ENCODE data around the gene LYST.

Gene LYST

DNA sequence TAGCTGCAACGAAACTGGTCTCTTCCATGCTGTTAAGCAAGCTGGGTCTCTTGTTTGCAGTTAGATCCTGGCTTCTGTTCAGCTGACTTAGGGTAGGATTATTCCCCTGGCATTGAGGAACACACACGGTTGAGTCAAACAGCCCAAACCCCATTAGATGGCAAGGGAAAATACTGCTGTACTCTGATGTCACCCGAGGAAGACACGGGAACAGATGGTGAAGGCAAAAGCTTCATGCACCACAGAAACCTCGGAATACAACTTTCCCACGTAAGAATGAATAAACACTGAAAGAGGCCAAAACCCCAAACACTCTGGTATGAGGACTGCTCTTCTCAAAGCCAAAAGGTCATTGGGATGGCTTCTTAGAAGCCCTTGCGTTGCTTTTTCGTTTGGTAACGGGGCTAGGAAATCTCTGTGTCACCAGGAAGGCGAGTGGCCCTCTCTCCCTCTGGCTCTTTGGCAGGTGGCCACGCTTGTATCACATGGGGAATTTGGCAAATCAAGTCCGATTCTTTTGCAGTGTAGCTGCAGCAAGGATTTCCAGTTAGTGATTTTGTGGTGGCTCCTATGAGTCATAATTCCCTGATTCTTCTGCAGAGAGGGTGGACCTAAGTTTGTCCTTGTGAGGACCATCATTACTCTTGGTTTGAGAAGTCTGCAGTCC, 16.7 kb upstream of the LYST start:
- DNase-seq: no peak

DNA sequence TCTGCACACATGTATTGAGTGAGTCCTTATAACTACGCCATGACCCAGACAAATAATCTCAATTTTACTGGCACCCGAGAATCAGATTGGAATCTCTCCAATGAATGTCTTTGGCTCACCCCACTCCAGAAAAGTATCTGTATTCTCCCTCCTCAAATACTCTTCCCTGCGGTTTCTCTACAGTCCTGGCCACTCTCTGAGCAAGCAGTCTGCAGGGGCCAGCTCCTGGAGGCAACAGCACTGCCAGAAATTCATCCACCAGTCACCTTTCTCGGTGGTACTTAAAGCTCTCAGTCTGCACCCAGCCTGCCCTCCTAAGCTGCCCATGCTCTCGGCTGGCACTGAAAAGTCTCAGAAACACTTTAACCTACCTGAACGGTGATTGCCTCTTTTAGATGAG, 16.1 kb upstream of the LYST start:
- no peak for DNase-seq

DNA sequence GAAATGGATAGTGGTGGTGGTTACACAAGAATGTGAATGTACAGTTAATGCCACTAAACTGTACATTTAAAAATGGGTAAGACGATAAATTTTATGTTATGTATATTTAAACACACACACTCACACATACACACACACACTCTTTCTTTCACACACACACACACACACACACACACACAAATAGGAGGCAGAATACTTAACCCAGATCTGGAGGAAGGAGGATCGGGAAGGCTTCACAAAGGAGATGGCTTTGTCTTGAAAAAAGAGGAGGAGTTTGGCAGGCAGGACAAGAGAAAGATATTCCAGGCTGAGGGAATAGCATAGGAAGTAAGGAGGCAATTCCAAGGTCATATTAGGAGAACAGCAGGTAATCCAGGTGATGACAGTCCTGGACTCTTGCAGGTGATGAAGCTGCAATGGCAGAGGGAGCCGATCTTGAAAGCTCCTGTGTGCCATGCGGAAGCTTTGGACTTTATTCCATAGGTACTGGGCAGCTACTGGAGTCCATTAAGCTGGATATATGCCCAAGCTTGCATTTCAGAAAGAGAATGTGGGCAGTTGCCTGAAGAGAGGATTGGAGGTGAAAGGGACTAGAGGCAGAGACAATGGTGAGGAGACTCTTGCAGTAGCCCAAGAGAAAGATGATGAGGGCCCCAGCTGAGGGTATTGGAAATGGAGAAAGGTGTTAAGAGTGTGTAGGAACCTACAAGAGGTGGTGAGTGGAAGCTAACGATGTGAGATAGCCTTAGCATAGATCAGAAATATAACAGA, 15.4 kb upstream of the LYST start:
- no peak for DNase-seq

DNA sequence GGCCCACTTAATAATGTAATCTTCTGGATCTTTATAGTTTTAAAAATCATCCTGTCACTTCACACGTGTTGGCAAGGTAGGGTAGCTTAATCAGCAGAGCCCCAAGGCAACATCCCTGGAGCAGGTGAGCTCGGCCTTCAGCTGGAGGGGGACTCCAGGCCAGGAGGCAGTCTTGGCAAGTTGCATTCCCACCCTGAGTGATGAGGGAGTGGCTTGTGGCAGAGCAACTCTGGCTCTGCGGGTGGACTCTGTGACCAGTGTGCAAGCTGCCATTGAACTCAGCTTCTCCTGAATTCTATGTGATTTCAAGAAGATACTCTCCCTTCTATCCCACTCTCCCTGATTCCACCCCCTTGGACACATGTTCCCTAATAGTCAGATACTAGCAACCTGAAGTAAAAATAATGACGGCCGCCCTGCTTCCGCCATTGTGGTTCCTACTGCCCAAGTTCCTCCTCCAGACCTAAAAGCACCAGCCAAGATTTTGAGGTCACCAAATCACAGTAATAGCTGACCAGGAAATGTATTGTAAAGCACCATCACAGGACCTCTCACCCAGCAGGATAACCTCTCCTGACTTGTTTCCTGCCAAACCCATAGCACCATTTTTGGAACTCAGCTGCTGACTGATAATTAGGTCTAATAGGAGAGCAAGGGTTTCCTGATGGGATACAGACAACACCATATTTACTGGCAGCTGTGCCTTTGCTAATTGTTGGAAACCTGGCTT, 11.5 kb upstream of the LYST start:
- DNase-seq: no peak

DNA sequence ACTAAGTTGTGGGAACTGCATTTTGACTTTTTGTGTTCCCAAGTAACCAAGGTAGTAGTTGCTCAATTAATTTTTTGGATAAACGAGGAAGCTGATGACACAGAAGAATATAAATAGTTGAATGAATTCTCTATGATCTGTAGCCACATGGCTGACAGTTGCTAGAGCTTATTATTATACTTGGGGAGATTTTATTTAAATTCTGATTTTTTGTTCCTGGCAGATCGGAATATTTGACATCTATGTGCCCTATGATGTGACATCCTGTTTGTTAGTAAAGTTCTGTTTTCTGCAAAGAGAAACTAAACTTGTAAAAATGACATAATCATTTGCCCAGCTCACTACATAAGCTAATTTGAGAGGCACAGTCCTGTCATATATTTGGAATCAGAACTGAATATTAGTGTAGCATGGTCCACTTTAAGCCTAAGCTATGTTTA, 9.7 kb upstream of the LYST start:
- DNase-seq: no peak

DNA sequence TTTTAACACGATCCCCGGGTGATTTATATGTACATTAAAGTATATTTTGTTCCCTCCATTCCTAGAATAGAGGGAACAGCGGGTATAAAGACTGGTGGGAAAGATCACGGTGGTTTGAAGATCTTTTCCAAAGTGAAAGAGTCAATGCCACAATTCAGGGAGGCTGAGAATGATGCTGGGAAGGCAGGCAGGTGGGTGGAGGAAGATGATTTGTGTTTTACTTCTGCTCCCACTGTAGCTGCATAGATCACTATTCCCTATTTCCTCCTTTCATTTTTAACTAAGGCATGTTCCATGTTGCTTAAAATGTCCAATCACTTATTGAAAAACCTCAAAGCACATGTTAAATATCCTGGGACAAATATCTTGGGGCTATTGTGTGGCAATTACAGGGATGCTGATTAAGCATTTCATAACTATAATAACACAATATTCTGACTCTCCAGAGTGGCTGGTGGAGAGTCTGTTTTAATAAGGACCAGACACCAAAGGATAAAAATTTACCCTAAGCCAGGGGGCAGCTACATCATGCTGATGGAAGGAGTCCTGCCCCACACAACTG, 8.4 kb upstream of the LYST start:
- no peak for DNase-seq

DNA sequence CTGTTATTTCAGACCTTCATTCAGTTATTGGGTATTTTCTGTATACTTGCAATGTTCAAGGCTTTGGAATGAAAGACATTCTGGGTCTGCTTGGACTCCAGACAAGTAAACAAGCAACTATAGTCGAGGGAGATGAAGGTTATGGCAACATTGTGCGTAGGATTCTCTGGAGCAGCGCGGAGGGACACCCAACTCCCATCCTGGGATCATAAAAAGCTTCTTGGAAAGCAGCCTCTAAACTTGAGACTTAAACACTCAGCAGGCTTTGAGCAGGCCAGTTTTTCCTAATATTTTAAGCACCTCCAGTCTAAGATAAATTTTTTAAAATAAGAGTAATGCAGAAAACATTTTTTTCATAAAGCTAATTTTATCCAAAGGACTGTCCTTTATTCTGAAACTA, 7.6 kb upstream of the LYST start:
- DNase-seq: no peak

DNA sequence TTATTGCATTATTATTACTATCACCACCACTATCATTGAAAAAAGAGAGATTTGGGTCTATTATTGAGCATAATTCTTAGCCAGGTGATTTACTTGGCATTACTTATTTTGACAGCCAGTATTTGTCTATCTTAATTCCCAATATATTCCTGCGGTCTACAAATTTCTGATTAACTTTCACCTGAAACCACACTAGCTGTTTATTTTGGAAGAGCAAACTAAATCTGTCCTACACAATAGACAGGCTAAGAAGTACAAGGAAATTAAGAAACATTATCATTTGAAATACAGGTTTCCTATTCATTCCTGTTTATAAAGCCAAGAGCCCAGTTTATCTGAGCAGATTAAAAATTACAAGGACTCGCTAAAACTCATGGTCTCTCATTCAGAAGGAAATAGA, 6.9 kb upstream of the LYST start:
- DNase-seq: no peak

DNA sequence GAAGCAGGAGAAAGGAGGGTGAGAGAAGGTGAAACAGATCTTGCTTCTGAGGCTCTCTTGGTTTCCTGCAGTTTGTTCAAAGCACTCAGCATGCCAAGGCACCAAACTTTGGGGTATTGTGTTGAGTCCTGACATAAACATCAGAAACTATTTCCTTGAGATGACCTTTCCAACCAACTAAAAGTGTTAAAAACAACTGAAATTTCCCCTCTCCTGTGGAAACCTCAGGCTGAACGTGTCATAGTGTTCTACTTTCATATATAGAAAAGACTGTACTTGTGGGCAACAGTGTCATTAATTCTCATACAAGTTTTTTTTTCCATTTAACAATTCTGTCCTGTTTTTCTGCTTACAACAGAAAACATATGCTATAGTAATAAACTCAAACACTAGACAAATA, 6.3 kb upstream of the LYST start:
- no peak for DNase-seq

DNA sequence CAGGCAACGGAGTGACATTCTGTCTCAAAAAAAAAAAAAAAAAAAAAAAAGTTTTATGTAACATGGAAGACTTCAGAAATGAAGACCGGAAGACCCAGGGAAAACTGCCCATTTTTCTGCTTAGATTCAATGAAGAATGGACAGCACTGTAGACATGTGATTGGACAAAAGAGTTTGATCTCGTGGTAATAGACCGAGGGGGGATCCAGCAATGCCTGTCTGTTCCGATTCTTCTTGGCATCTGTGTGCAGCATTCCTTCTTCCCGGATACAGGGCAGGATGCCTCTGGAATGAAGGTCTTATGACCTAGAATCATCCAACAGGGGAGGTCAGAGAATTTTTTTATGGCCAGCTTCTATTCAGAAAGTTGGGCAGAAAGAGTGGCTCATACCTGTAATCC, 5.6 kb upstream of the LYST start:
- no peak for DNase-seq

DNA sequence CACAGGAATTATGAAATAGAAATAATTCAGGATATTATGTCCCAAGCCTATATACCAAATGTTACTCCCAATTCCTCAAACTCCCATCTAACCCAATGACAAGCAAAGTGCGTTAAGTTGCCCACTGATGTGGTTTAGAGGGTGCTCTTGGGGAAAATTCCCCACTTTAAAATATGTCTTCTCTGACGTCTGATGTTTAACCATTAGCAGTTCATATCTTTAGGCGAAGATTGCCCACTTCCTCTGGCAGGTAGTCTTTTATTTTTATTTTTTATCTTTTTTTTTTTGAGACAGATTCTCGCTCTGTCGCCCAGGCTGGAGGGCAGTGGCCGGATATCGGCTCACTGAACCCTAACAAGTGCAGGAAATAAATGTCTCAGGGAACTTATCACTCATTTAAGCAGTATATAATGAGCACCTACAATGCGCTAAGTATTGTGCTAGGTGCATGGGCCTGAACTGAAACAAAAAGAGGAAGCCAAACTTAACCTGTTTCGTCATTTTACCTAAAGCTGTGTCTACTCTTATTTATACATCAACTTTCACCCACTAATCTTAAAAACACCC, 1.3 kb upstream of the LYST start:
- no peak for DNase-seq

DNA sequence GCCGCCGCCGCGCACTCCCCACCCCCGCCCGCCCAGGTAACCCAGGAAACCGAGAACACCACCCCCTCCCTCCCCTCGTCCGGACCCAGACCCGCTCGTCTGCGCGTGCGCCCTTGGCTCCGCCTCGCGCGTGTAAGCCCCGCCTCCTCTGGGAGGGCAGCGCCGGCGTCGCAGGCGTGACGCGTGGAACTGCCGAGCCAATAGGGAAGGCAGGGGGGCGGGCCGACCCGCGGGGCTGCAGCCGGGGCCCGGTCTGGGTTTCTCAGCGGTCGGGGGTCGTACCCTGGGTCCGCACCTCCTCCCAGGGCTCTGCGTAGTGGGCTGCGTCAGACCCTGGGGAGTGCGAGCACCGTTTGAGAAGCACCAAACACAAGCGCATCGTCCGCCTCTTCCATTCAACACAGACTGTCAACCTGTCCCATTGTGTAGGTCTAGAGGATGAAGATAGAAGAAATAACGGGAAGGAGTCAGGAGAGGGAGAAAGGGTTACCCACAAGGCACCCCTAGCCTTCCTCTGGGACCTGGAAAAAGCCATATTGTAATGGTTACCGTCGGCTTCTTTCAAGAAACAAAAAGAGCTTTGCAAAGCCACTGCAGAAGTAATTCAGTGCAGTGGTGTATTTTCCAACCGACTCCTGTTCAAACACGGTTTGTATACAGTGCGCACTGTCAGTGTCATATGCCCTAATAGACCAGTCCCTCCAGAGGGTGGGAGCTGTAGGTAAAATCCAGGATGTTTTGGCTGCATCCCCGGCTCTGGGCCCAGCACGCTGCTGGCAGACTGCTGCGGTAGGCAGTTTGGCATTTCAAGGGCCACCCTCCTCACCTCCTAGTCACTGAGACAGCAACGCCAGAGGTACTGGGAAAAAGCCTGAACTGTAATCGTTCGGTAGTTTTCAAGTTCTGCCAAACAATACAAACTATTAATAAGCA, 473 bp upstream of the LYST start:
- peak; percentile 68 for DNase-seq

DNA sequence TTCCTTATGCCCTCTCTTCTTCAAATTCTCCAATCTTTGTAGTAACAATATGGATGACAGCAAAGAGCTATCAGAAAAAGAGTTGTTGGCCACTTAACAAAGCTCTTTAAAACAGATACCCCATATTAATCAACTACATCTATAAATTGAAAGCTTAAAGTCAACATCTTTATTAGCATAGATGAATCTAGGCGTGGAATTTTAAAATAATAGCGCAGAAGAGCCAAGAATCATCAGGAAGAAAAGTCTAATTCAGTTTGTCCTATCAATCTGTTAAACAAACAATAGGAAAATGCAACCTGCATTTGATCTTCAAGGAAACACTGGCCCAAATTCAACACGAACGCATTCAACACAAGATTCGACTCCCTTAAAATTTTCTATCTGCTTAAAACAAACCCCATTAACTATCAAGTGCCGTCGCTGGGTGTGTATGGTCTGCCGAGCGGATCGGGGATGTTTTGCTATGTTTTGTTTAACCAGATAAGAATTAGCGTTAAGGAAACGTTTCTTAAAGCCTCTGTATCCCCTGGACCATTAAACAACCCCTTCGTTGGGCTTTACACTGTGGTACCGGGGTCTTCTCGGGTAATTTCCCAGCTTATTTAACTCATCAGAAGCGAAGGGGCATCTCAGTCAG, 1.0 kb downstream of the LYST start:
- no peak for DNase-seq

DNA sequence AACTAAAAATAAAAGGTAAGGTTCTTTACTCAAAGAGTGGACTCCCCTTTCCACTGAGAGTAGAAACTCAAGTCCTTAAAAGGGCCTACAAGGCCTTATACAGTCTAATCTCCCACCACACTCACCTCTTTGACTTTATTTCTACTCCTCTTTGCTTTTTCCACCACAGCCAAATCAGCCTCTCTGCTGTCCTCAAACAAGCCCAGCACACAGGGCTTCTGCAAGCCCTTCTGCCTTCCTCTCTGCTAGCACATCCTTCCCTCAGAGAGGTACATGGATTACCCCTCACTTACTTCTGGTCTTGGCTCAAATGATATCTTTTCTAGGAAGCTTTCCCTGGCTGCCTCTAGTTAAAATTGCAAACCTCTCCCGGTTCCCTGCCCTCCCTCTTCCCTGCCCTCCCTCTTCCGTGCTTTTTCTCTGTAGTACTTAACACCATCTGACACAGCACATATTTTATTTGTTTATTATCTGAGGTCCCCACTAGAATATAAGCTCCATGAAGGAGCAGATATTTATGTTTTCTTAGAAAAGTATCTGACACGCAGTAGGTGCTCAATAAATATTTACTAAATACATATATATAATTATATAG, 1.7 kb downstream of the LYST start:
- DNase-seq: no peak

DNA sequence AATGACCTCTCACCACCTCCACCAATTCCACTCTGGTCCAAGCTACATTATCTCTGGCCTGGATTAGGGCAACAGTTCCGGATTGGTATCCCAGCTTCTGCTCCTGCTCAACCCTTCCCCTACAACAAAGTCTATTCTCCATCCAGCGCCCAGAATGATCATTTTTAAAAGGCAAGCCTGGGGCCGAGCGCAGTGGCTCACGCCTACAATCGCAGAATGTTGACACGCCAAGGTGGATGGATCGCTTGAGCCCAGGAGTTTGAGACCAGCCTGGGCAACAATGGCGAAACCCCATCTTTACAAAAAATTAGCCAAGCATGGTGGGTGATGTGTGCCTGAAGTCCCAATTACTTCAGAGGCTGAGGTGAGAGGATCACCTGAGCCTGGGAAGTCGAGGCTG, 2.2 kb downstream of the LYST start:
- no peak for DNase-seq

DNA sequence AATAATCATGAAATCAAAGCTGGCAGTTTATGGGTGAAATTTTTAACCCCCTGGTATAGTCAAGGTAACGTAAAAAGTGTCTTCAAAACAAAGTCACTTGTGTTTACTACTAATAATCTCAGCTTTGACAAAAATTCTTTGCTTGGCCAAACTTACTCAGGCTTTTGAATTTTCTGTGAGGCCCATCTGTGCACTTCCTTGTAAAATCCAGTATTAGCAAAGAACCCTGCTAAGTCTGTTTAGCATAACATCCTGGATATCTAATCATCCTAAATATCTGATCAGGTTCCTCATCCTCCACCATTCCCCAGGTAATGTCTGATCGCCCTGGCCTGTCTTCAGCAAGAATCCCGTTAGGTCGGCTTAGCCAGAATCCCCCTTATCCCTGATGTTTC, 3.0 kb downstream of the LYST start:
- no peak for DNase-seq

DNA sequence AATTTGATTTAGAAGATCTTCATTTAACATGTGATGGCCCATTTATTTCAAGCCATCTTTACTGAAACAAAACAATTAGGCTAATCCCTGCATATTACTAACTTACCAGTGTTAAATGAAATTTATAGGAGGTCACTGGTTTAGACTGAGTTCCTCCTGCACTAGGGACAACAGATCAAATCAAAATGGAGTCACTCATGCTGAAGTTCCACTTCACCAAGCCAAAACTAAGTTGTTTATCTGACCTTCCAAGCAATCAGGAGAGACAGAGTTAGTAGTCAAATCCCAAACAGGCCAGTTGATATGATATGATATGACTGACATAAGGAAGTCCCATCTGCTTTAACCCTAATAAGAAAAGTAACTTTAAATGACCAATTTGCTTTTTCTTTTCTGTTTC, 4.8 kb downstream of the LYST start:
- no peak for DNase-seq

DNA sequence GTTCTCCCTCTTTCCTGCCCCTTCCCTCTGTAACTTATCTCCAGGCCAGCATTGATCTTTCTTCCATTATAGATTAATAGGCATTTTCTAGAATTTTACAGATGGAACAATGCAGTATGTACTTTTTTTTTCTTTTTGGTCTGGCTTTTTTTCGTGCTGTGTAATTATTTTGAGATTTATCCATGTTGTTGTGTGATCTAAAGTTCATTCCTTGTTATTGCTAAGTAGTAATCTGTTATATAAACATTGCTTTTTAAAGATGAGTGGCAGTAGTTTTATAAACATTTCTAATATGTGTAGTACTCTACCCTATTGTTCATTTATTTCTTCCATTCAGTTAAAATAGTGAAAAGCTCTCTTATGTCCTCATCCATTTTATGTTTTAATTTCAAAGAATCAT, 5.9 kb downstream of the LYST start:
- DNase-seq: no peak

DNA sequence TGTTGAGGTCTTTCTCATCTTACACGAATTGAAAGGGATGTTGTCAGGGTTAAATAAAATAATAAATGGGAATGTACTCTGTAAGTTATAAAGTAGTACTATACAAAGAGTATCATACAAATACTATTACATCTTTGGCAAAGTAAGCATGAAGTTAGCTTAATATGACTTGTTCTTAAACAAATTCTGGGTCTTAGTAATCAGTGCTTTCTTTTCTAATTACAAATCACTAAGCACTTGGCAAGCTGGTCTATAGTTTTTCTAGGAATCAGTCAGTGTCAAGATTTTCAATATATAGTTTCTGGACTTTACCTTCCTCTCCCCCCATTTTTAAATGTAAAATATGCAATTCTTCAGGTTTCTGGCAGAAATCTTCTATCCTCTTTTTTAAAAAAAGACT, 6.9 kb downstream of the LYST start:
- no peak for DNase-seq

DNA sequence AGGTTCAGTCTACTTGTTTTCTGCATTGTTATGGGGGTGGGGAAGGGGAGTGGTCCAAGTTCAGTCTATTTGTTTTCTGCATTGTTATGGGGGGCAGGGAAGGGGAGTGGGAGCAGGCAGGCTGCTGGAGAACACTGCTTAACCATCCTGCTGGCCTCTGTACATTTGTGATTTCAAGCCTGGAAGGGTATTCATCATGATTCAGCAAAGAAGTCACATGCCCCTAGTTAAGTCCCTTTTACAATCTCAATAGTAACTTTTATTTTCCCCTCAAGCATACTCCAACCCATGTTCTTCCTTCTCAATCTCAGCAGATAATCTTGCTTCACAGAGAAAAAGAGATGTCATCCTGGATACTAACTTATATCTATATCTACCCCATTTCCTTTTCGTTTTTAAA, 7.9 kb downstream of the LYST start:
- no peak for DNase-seq

DNA sequence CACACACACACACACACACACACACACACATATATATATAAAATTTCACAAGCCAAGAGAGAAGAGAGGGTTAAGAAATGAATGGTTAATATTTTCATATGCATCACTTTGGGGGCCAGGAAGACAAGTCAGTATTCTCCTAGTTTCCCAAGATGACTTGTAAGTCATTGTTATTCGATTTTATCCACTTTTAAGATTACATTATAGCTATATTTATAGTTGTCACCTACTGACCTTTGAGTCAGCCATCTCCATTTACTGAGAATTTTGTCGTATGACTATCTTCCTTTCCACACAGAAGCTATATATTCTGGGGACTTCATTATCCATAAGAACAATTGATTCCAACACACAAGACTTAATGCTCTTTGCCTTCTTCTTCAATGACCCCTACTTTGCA, 8.9 kb downstream of the LYST start:
- no peak for DNase-seq
